ENCODE data around the gene HNRNPM. TPM values are rescaled to one million over a fixed set of nuclear protein-coding genes. Genes with fewer than 3 reads are reported as not detected.
"Not testable (repeated sequence)": the region's sequence is repeated elsewhere in the genome, so short reads cannot be mapped to it uniquely, and the experiment has no call there.

Gene HNRNPM
- polyA plus RNA-seq, result 210 TPM

- H3K27ac Mint-ChIP-seq, result peak within 1 kb of the TSS; percentile 91 to 99 (median 98)
- no peaks in the 10 kb centered on the region for H3K9me3 Mint-ChIP-seq
- H3K36me3 Mint-ChIP-seq, result peaks cover 4% of the 10 kb centered on the region
- peaks cover 28 to 38% (median 33%) of the 10 kb centered on the region in 3 donors for H3K4me1 Mint-ChIP-seq
- H3K27me3 Mint-ChIP-seq, result peaks cover 3% of the 10 kb centered on the region
- H3K4me3 Mint-ChIP-seq, result peak within 1 kb of the TSS; percentile 94 to 100 (median 99)
These were observed at the start of gene HNRNPM for GRCh38 chr19:8444677-8445487. Gene HNRNPM (plus strand): TSS chr19:8444975. CDS start chr19:8444999, 24 bp downstream.

- Mint-ChIP-seq H3K4me3 (peak overlapping the region in 1 of 4 donors; percentile 14), H3K4me1 (peaks cover 4 to 23% (median 20%) of the 10 kb centered on the region in 3 donors), H3K27me3 (no peaks in the 10 kb centered on the region), H3K9me3 (peaks cover 0 to 2% (median 0%) of the 10 kb centered on the region in 3 donors), H3K27ac (peak overlapping the region in 1 of 3 donors; percentile 32), H3K36me3 (no peaks in the 10 kb centered on the region)
These were observed 49.1 kb upstream of the HNRNPM start for GRCh38 chr19:8395621-8396082.

GRCh38 chr19:8396185-8396562 lies 48.6 kb upstream of the HNRNPM start:
- peaks cover 0 to 2% (median 0%) of the 10 kb centered on the region in 3 donors for H3K9me3 Mint-ChIP-seq
- H3K36me3 Mint-ChIP-seq, result no peaks in the 10 kb centered on the region
- H3K27ac Mint-ChIP-seq, result peak overlapping the region in 2 of 3 donors; percentile 32 to 81
- H3K4me1 Mint-ChIP-seq, result peaks cover 4 to 21% (median 15%) of the 10 kb centered on the region in 3 donors
- H3K27me3 Mint-ChIP-seq, result no peaks in the 10 kb centered on the region
- H3K4me3 Mint-ChIP-seq, result peak overlapping the region in 1 of 4 donors; percentile 14

- H3K4me1 Mint-ChIP-seq, result peaks cover 4 to 19% (median 13%) of the 10 kb centered on the region in 3 donors
- H3K4me3 Mint-ChIP-seq, result peak overlapping the region in 1 of 4 donors; percentile 14
- no peaks in the 10 kb centered on the region for H3K27me3 Mint-ChIP-seq
- H3K36me3 Mint-ChIP-seq, result no peaks in the 10 kb centered on the region
- H3K27ac Mint-ChIP-seq, result peak overlapping the region in 2 of 3 donors; percentile 32 to 78
- peaks cover 0 to 2% (median 0%) of the 10 kb centered on the region in 3 donors for H3K9me3 Mint-ChIP-seq
These were observed 48.1 kb upstream of the HNRNPM start for GRCh38 chr19:8396563-8397203.

- H3K9me3 Mint-ChIP-seq, result peaks cover 0 to 2% (median 0%) of the 10 kb centered on the region in 3 donors
- H3K27me3 Mint-ChIP-seq, result no peaks in the 10 kb centered on the region
- H3K4me3 Mint-ChIP-seq, result peak overlapping the region in 1 of 4 donors; percentile 51
- H3K4me1 Mint-ChIP-seq, result peaks cover 4 to 16% (median 10%) of the 10 kb centered on the region in 3 donors
- no peak overlapping the region for H3K27ac Mint-ChIP-seq
- no peaks in the 10 kb centered on the region for H3K36me3 Mint-ChIP-seq
These were observed 47.5 kb upstream of the HNRNPM start for GRCh38 chr19:8397271-8397670.

GRCh38 chr19:8397746-8398310 lies 46.9 kb upstream of the HNRNPM start:
- Mint-ChIP-seq H3K27me3 (no peaks in the 10 kb centered on the region), H3K36me3 (no peaks in the 10 kb centered on the region), H3K27ac (no peak overlapping the region), H3K9me3 (peaks cover 0 to 2% (median 0%) of the 10 kb centered on the region in 3 donors), H3K4me3 (no peak overlapping the region), H3K4me1 (peaks cover 3 to 16% (median 10%) of the 10 kb centered on the region in 3 donors)

- Mint-ChIP-seq H3K4me1 (peaks cover 0 to 16% (median 10%) of the 10 kb centered on the region in 3 donors), H3K36me3 (no peaks in the 10 kb centered on the region), H3K9me3 (peaks cover 0 to 2% (median 0%) of the 10 kb centered on the region in 3 donors), H3K4me3 (no peak overlapping the region), H3K27me3 (no peaks in the 10 kb centered on the region), H3K27ac (no peak overlapping the region)
These were observed 46.4 kb upstream of the HNRNPM start for GRCh38 chr19:8398311-8398771.

GRCh38 chr19:8399681-8400188 lies 45.0 kb upstream of the HNRNPM start:
- Mint-ChIP-seq H3K27me3 (no peaks in the 10 kb centered on the region), H3K27ac (no peak overlapping the region), H3K36me3 (no peaks in the 10 kb centered on the region), H3K4me1 (peaks cover 0 to 13% (median 10%) of the 10 kb centered on the region in 3 donors), H3K9me3 (peaks cover 0 to 2% (median 0%) of the 10 kb centered on the region in 3 donors), H3K4me3 (no peak overlapping the region)

GRCh38 chr19:8401981-8402411 lies 42.8 kb upstream of the HNRNPM start:
- Mint-ChIP-seq H3K27ac (no peak overlapping the region), H3K27me3 (no peaks in the 10 kb centered on the region), H3K4me1 (peaks cover 0 to 5% (median 2%) of the 10 kb centered on the region in 3 donors), H3K4me3 (no peak overlapping the region), H3K36me3 (peaks cover 2% of the 10 kb centered on the region), H3K9me3 (no peaks in the 10 kb centered on the region)

GRCh38 chr19:8403098-8403819 lies 41.5 kb upstream of the HNRNPM start:
- no peaks in the 10 kb centered on the region for H3K27me3 Mint-ChIP-seq
- peaks cover 0 to 3% (median 0%) of the 10 kb centered on the region in 3 donors for H3K4me1 Mint-ChIP-seq
- no peak overlapping the region for H3K27ac Mint-ChIP-seq
- H3K36me3 Mint-ChIP-seq, result peaks cover 2% of the 10 kb centered on the region
- H3K9me3 Mint-ChIP-seq, result no peaks in the 10 kb centered on the region
- H3K4me3 Mint-ChIP-seq, result no peak overlapping the region

- Mint-ChIP-seq H3K27me3 (no peaks in the 10 kb centered on the region), H3K4me3 (no peak overlapping the region), H3K4me1 (peaks cover 0 to 3% (median 0%) of the 10 kb centered on the region in 3 donors), H3K27ac (peak overlapping the region in 1 of 3 donors; percentile 50), H3K36me3 (peaks cover 2% of the 10 kb centered on the region), H3K9me3 (no peaks in the 10 kb centered on the region)
These were observed 41.0 kb upstream of the HNRNPM start for GRCh38 chr19:8403820-8404109.

- H3K9me3 Mint-ChIP-seq, result no peaks in the 10 kb centered on the region
- no peak overlapping the region for H3K4me3 Mint-ChIP-seq
- H3K4me1 Mint-ChIP-seq, result peaks cover 0 to 3% (median 0%) of the 10 kb centered on the region in 3 donors
- peaks cover 2% of the 10 kb centered on the region for H3K36me3 Mint-ChIP-seq
- H3K27me3 Mint-ChIP-seq, result no peaks in the 10 kb centered on the region
- H3K27ac Mint-ChIP-seq, result peak overlapping the region in 2 of 3 donors; percentile 50 to 78
These were observed 40.2 kb upstream of the HNRNPM start for GRCh38 chr19:8404391-8405151.

GRCh38 chr19:8410718-8411117 lies 34.1 kb upstream of the HNRNPM start:
- not testable (repeated sequence) for H3K27me3 Mint-ChIP-seq, H3K36me3 Mint-ChIP-seq, H3K9me3 Mint-ChIP-seq, H3K4me1 Mint-ChIP-seq, H3K4me3 Mint-ChIP-seq
- peak overlapping the region in 1 of 3 donors; percentile 19 for H3K27ac Mint-ChIP-seq

Measured in IgD-negative memory B cell (primary cell).